Ishikawa (cell line): ENCODE measurements around the gene PDE6H.

ENCODE experiments used
- CEBPB ChIP-seq: IDR thresholded peaks from 2 replicates; pipeline ENCODE4 v1.6.1; 2012
- CREB1 ChIP-seq: IDR thresholded peaks from 2 replicates; pipeline ENCODE4 v1.6.1; 2012; ENCODE audit warnings: low read depth
- EGR1 ChIP-seq: IDR thresholded peaks from 2 replicates; pipeline ENCODE4 v1.6.1; 2012
- EP300 ChIP-seq: IDR thresholded peaks from 2 replicates; pipeline ENCODE4 v1.6.1; 2012; ENCODE audit warnings: borderline replicate concordance
- NFIC ChIP-seq: IDR thresholded peaks from 2 replicates; pipeline ENCODE4 v1.6.1; 2012
- RAD21 ChIP-seq: IDR thresholded peaks from 2 replicates; pipeline ENCODE4 v1.6.1; 2012; ENCODE audit warnings: low read depth
- TCF12 ChIP-seq: IDR thresholded peaks from 2 replicates; pipeline ENCODE4 v1.6.1; 2012; ENCODE audit warnings: low read depth
- TEAD4 ChIP-seq: IDR thresholded peaks from 2 replicates; pipeline ENCODE4 v1.6.1; 2012
- USF1 ChIP-seq: IDR thresholded peaks from 2 replicates; pipeline ENCODE4 v1.6.1; 2012
- YY1 ChIP-seq: IDR thresholded peaks from 2 replicates; pipeline ENCODE4 v1.6.1; 2012; ENCODE audit warnings: low read depth
- ZBTB7A ChIP-seq: IDR thresholded peaks from 2 replicates; pipeline ENCODE4 v1.6.1; 2012; ENCODE audit warnings: low read depth
- TF ChIP-seq, protein P1 (sequence below): IDR thresholded peaks from 2 replicates; pipeline ENCODE4 v1.6.1; 2012

GRCh38 chr12:14964406-14964805, 8.4 kb upstream of the PDE6H start:
- TF ChIP-seq, protein P1, sequence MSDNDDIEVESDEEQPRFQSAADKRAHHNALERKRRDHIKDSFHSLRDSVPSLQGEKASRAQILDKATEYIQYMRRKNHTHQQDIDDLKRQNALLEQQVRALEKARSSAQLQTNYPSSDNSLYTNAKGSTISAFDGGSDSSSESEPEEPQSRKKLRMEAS, result no peak
- TF ChIP-seq CEBPB (no peak), EP300 (no peak), RAD21 (no peak), CREB1 (no peak), NFIC (no peak), TEAD4 (no peak), ZBTB7A (no peak), USF1 (no peak), YY1 (no peak), TCF12 (no peak), EGR1 (no peak)
